ENCODE measurements around the gene GNPTG. TPM values are rescaled to one million over a fixed set of nuclear protein-coding genes. Genes with fewer than 3 reads are reported as not detected.
A peak's percentile ranks its signal among the peaks of the same experiment; 100 is the strongest.

GNPTG gene
- total and polyA plus RNA-seq, 2 of the 13 experiments (the other 11 are each of a cell fraction or from before 2014, with no cell fraction given): 22.7 to 71.1 TPM

GRCh38 chr16:1401758-1402154 lies 50.0 kb downstream of the GNPTG start:
- intact Hi-C loops (cut with micrococcal nuclease; ENCODE audit: unreplicated experiment) (no loop called here), in situ Hi-C loops (cut with HindIII; ENCODE audit: extremely low pct_ligation_motif_present, low pct_unique_long_range_greater_than_20kb) (no loop called here)
- Histone ChIP-seq H3K79me2 (ENCODE audit: insufficient read depth, low read length) (no peaks in the 10 kb centered on the region), H3K9ac (ENCODE audit: insufficient read depth, low read depth, low read length) (no peak overlapping the region), H3K4me3 (replicated peaks in 1 of 3; ENCODE audit: insufficient read depth in 1 of 3, low read depth in 2 of 3, low read length in 3 of 3) (no peak overlapping the region), H3K27me3 (ENCODE audit: control insufficient read depth in 1 of 2, insufficient read depth in 2 of 2, low read length in 2 of 2) (no peaks in the 10 kb centered on the region), H3K27ac (ENCODE audit: extremely low read length, insufficient read depth, low read length) (no peak overlapping the region), H3K4me1 (ENCODE audit: insufficient read depth, low read length) (no peaks in the 10 kb centered on the region), H4K20me1 (ENCODE audit: insufficient read depth, low read length) (no peaks in the 10 kb centered on the region), H3K36me3 (replicated peaks in 1 of 2; ENCODE audit: control insufficient read depth in 1 of 2, insufficient read depth in 2 of 2, low read length in 2 of 2) (peaks cover 10 to 11% of the 10 kb centered on the region in 2 experiments; a peak in 4 of 5 replicates), H2AFZ (ENCODE audit: low read length) (no peak overlapping the region), H3K4me2 (ENCODE audit: low read depth, low read length) (no peak overlapping the region), H3K9me3 (ENCODE audit: low read length) (no peaks in the 10 kb centered on the region)
- POLR2A ChIA-PET: interaction anchor here (0.6 kb wide), 1 partner anchor 210 kb away, joined by 3 read pairs; the partner anchor contains the start of genes CRAMP1 and IFT140
- DNase-seq (ENCODE audit: low spot score) (no peak), ATAC-seq (no peak), FAIRE-seq (no peak)
- 95% methylated on average over 10 of the region's 13 CpGs for WGBS (ENCODE audit: low lambda C conversion rate)
- TF ChIP-seq CCAR2 (optimal IDR thresholded peaks at IDR 0.05; ENCODE audit: low read depth, low read length) (no peak), NFE2 (CRISPR knock-in tag; IDR thresholded peaks at IDR 0.05) (no peak), ZNF768 (CRISPR knock-in tag; IDR thresholded peaks at IDR 0.05) (no peak), PRDM10 (CRISPR knock-in tag; IDR thresholded peaks at IDR 0.05; ENCODE audit: low read depth) (no peak), TBL1XR1 (IDR thresholded peaks at IDR 0.05; ENCODE audit: borderline replicate concordance, low read length, partially characterized antibody) (no peak), CEBPB (IDR thresholded peaks at IDR 0.05; ENCODE audit: borderline replicate concordance, low read depth, low read length) (peak; percentile 66)
- CTCF ChIA-PET (ENCODE audit: low intra/inter-chr PET ratio, low total read pairs): no interaction called here
- no TSS peak for BruUV-seq (replicated peaks)
